HEK293T (cell line): ENCODE data around the gene GJC1.
"Not testable (repeated sequence)": the region's sequence is repeated elsewhere in the genome, so short reads cannot be mapped to it uniquely, and the experiment has no call there.

Experiments used
- CTCF ChIA-PET: fragments of 350-600 bp; formaldehyde crosslinking; extraction: SDS; loops from one replicate; lab custom pipeline; 2021; ENCODE audit warnings: antibody characterized with exemption, inconsistent platforms; lab: Yijun Ruan, JAX
- POLR2A ChIA-PET: fragments of 350-600 bp; formaldehyde crosslinking; extraction: SDS; loops from one replicate; lab custom pipeline; 2020; ENCODE audit warnings: antibody characterized with exemption, inconsistent platforms; lab: Yijun Ruan, JAX
- DNase-seq: peaks from one replicate; pipeline ENCODE4 v3.0.0; 2012; ENCODE audit warnings: mixed read lengths; ENCODE audit errors: extremely low spot score
- ARNT ChIP-seq: fragments of 450-650 bp; IDR thresholded peaks from 2 replicates; pipeline ENCODE4 v1.6.1; 2017; ENCODE audit warnings: mild to moderate bottlenecking
- BHLHE40 ChIP-seq: fragments of 450-650 bp; IDR thresholded peaks from 2 replicates; pipeline ENCODE4 v1.6.1; 2016; ENCODE audit warnings: mild to moderate bottlenecking, moderate library complexity, borderline replicate concordance
- CTBP1 ChIP-seq: fragments of 450-650 bp; IDR thresholded peaks from 2 replicates; pipeline ENCODE4 v1.6.1; 2016; ENCODE audit warnings: borderline replicate concordance
- ELF4 ChIP-seq: fragments of 450-650 bp; IDR thresholded peaks from 2 replicates; pipeline ENCODE4 v1.6.1; 2017; ENCODE audit warnings: antibody characterized with exemption
- FOXA1 ChIP-seq: fragments of 450-650 bp; IDR thresholded peaks from 2 replicates; pipeline ENCODE4 v1.6.1; 2016; ENCODE audit warnings: mild to moderate bottlenecking
- FOXK2 ChIP-seq: fragments of 450-650 bp; IDR thresholded peaks from 2 replicates; pipeline ENCODE4 v1.6.1; 2016; ENCODE audit warnings: mild to moderate bottlenecking
- FOXM1 ChIP-seq: fragments of 450-650 bp; IDR thresholded peaks from 2 replicates; pipeline ENCODE4 v1.6.1; 2017; ENCODE audit warnings: mild to moderate bottlenecking, borderline replicate concordance
- HDGF ChIP-seq: fragments of 450-650 bp; IDR thresholded peaks from 2 replicates; pipeline ENCODE4 v1.6.1; 2017; ENCODE audit warnings: antibody characterized with exemption, borderline replicate concordance
- L3MBTL2 ChIP-seq: fragments of 450-650 bp; conservative IDR thresholded peaks from 2 replicates; pipeline ENCODE4 v1.6.1; 2016; ENCODE audit warnings: mild to moderate bottlenecking
- LEF1 ChIP-seq: fragments of 450-650 bp; IDR thresholded peaks from 2 replicates; pipeline ENCODE4 v1.6.1; 2017; ENCODE audit warnings: mild to moderate bottlenecking, borderline replicate concordance
- NFRKB ChIP-seq: fragments of 450-650 bp; IDR thresholded peaks from 2 replicates; pipeline ENCODE4 v1.6.1; 2016; ENCODE audit warnings: mild to moderate bottlenecking, moderate library complexity
- PKNOX1 ChIP-seq: fragments of 450-650 bp; IDR thresholded peaks from 2 replicates; pipeline ENCODE4 v1.6.1; 2016
- SP1 ChIP-seq: fragments of 450-650 bp; IDR thresholded peaks from 2 replicates; pipeline ENCODE4 v1.6.1; 2017
- SUZ12 ChIP-seq: fragments of 450-650 bp; IDR thresholded peaks from 2 replicates; pipeline ENCODE4 v1.6.1; 2016; ENCODE audit warnings: mild to moderate bottlenecking
- TARDBP ChIP-seq: fragments of 450-650 bp; IDR thresholded peaks from 2 replicates; pipeline ENCODE4 v1.6.1; 2016
- ZNF384 ChIP-seq: fragments of 450-650 bp; IDR thresholded peaks from 2 replicates; pipeline ENCODE4 v1.6.1; 2016

GJC1 gene

DNA sequence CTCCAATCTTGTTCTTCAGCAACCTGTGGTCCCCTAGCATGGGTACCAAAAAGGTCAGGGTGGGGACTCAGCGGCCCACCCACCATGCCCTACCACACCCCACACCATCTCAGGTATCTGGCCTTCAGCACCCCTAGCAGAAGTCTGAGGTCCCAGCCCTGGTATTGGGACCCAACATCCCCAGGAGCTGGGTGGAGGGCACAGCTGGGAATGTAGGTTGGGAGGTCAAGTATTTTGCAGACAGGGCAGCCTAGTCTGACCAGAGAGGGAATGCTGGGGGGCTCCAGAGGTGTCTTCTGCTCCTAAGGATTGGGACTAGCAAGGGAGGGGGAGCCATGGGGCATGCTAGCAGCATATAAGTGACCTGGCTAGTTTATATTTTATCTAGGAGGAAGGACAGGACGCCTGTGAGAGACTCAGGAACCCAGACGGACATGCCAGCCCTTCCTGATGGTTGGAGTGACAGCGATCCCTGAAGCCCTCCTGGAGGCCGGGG, 72.1 kb downstream of the GJC1 start:
- CTCF ChIA-PET: interaction anchor here (1.0 kb wide), 1 partner anchor 71 kb away, joined by 4 read pairs; no protein-coding TSS in a partner anchor
- POLR2A ChIA-PET: no interaction called here
- TF ChIP-seq ZNF384 (no peak), NFRKB (no peak), TARDBP (no peak), BHLHE40 (no peak), FOXA1 (no peak), FOXM1 (no peak), SP1 (no peak), PKNOX1 (no peak), FOXK2 (no peak), L3MBTL2 (no peak), SUZ12 (no peak), CTBP1 (no peak), LEF1 (no peak), HDGF (no peak)
- DNase-seq: no peak

DNA sequence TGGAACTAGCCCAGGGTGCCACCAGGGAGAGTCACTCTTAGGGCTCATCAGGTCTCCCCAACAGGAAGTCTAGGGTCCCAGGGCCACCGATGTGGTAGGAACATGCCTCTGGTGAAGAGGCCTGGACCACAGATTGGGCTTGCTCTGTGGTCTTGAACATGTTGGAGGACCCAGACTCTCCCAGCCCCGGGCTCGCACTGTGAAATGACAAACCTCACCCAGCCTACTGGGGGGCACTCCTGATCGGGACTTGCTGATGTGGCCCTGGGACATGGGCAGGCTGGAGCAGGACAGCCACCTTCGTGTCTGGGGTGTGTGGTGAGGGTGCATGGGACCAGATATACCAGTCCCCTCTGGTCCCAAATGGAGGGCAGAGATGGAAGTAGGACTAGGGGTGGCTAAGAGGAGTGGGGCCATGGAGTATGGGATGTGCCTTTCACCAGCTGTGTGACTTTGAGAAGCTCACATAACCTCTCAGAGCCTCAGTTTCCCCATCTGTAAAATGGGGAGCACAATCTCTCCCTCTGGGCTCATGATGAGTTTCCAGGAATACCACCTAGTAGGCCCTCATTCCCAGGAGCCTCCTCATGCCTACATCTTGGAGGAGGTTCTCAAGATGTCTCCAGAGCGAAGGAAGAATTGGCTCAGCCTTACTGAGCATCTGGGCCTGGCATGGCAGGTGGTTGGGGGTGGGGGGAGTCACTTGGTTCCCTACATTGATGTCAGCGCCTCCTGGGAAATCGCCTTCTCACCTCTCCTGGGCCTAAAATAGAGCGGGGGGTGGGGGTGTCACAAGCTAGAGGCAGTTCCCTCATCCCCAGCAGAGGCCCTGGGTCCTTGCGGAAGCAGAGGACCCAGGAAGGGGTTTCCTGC, 72.8 kb downstream of the GJC1 start:
- no peak for DNase-seq
- TF ChIP-seq HDGF (no peak), ARNT (no peak), FOXK2 (no peak), CTBP1 (no peak), ZNF384 (no peak), NFRKB (no peak), L3MBTL2 (no peak), TARDBP (no peak), FOXA1 (no peak), LEF1 (no peak), SP1 (no peak), BHLHE40 (no peak), SUZ12 (no peak), FOXM1 (no peak), PKNOX1 (no peak)
- CTCF ChIA-PET: interaction anchor here (0.6 to 0.7 kb wide), 2 partner anchors 104 to 116 kb away, joined by 3 read pairs; no protein-coding TSS in a partner anchor
- POLR2A ChIA-PET: no interaction called here

- CTCF ChIA-PET, POLR2A ChIA-PET, DNase-seq: not testable (repeated sequence)
Observed at GRCh38 chr17:44755180-44755579, 74.9 kb downstream of the GJC1 start.

- CTCF ChIA-PET: interaction anchor here (0.9 kb wide), 1 partner anchor 16 kb away, joined by 3 read pairs; no protein-coding TSS in a partner anchor
- no peak for TF ChIP-seq ARNT
- TF ChIP-seq TARDBP: no peak
- no peak for TF ChIP-seq ELF4
- no peak for TF ChIP-seq SUZ12
- TF ChIP-seq NFRKB: no peak
- no peak for TF ChIP-seq FOXM1
- no peak for TF ChIP-seq FOXK2
- no peak for TF ChIP-seq CTBP1
- no peak for TF ChIP-seq L3MBTL2
- TF ChIP-seq SP1: no peak
- no peak for TF ChIP-seq PKNOX1
- no peak for TF ChIP-seq ZNF384
- no peak for DNase-seq
- POLR2A ChIA-PET: no interaction called here
Observed at GRCh38 chr17:44754276-44754675, 75.8 kb downstream of the GJC1 start.

DNA sequence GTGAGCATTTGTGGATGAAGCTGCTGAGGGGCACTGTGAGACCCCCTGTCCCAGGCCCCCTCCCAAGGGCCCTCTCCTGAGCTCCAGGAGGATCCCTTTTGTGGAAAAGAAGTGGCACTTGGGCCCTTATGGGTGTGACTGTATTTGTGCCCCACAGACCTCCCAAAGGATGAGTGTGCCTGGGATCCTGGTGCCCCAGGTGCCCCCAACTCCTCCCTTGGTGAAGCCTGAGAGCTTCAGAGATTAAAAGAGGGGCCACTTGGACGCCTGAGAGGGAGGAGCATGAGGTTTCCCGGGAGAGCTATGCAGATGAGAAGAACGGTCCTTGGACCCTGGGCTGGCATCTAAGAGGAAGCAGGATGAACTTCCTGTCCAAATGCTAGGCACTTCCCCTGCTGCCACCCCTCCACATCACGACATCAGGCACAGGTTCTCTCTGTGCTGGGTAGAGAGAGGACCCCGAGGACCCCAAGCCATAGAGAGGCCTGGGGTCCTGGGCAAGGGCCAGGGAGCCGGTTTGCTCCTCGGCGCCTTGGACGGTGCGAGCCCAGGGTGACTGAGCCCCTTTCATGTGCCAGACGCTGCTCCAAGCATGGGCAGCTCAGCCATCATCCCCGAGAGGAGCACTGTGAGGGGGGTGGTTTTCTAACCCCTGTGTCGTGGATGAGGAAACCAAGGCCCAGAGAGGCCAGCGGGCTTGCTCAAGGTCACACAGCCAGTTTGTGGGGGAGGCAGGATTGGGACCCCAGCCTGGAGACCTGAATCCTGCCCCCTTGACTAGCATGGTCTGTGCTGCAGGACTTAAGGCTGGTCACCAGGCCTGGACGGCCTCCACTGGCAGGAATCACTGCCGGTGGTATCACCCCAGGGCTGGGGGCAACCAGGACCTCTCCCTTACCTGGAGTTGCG, 76.9 kb downstream of the GJC1 start:
- TF ChIP-seq FOXA1 (no peak), SUZ12 (no peak), LEF1 (no peak), FOXM1 (no peak), ARNT (no peak), CTBP1 (no peak), TARDBP (no peak), L3MBTL2 (no peak), ZNF384 (no peak), SP1 (no peak), PKNOX1 (no peak), FOXK2 (no peak), ELF4 (no peak), BHLHE40 (no peak), NFRKB (no peak), HDGF (no peak)
- DNase-seq: no peak
- ChIA-PET CTCF (interaction anchor here (1.4 kb wide), 1 partner anchor 167 kb away, joined by 3 read pairs; no protein-coding TSS in a partner anchor), POLR2A (no interaction called here)
